ENCODE measurements around the gene IGSF3. TPM values are rescaled to one million over a fixed set of nuclear protein-coding genes. Genes with fewer than 3 reads are reported as not detected.

The IGSF3 gene
- total and polyA plus RNA-seq, 2 donors from 2014 or later: 12.0 to 38.8 TPM

- no peak overlapping the region for H3K27ac ChIP-seq (ENCODE audit: low read depth in 2 of 2, low read length in 2 of 2)
- TF ChIP-seq CTCF (IDR thresholded peaks at IDR 0.05; ENCODE audit: borderline replicate concordance, extremely low read depth, insufficient read depth): no peak
- H3K4me1 ChIP-seq (ENCODE audit: control insufficient read depth in 2 of 3, insufficient read depth in 2 of 3, low read depth in 1 of 3, low read length in 3 of 3): no peaks in the 10 kb centered on the region
- H3K36me3 ChIP-seq (ENCODE audit: control insufficient read depth in 2 of 3, insufficient read depth in 3 of 3, low read length in 3 of 3): no peaks in the 10 kb centered on the region
- no peak overlapping the region for H3K4me3 ChIP-seq (ENCODE audit: low read length in 3 of 3)
- DNase-seq (no peak), FAIRE-seq (no peak)
- no peak overlapping the region for H3K9ac ChIP-seq (ENCODE audit: low read length in 3 of 3)
- H3K9me3 ChIP-seq (ENCODE audit: control insufficient read depth in 2 of 3, insufficient read depth in 1 of 3, low read length in 3 of 3): no peaks in the 10 kb centered on the region
- intact Hi-C loops (cut with DNase I): no loop called here
- no peaks in the 10 kb centered on the region for H3K27me3 ChIP-seq (ENCODE audit: control insufficient read depth, insufficient read depth, low read length)
Measured at GRCh38 chr1:116690396-116690848, 22.9 kb upstream of the IGSF3 start.

GRCh38 chr1:116686723-116687352 lies 19.3 kb upstream of the IGSF3 start:
- no peak for FAIRE-seq
- Histone ChIP-seq H3K27ac (ENCODE audit: low read depth in 2 of 2, low read length in 2 of 2) (no peak overlapping the region), H3K9me3 (ENCODE audit: control insufficient read depth in 2 of 3, insufficient read depth in 1 of 3, low read length in 3 of 3) (no peaks in the 10 kb centered on the region), H3K27me3 (ENCODE audit: control insufficient read depth, insufficient read depth, low read length) (no peaks in the 10 kb centered on the region), H3K36me3 (ENCODE audit: control insufficient read depth in 2 of 3, insufficient read depth in 3 of 3, low read length in 3 of 3) (no peaks in the 10 kb centered on the region), H3K4me3 (ENCODE audit: low read length in 3 of 3) (no peak overlapping the region), H3K4me1 (ENCODE audit: control insufficient read depth in 2 of 3, insufficient read depth in 2 of 3, low read depth in 1 of 3, low read length in 3 of 3) (no peaks in the 10 kb centered on the region), H3K9ac (ENCODE audit: low read length in 3 of 3) (no peak overlapping the region)
- intact Hi-C loops (cut with DNase I): no loop called here
- TF ChIP-seq CTCF (IDR thresholded peaks at IDR 0.05; ENCODE audit: borderline replicate concordance, extremely low read depth, insufficient read depth): no peak
- no peak for DNase-seq

- no peak overlapping the region for H3K27ac ChIP-seq (ENCODE audit: low read depth in 2 of 2, low read length in 2 of 2)
- no peak overlapping the region for H3K4me3 ChIP-seq (ENCODE audit: low read length in 3 of 3)
- H3K4me1 ChIP-seq (ENCODE audit: control insufficient read depth in 2 of 3, insufficient read depth in 2 of 3, low read depth in 1 of 3, low read length in 3 of 3): no peaks in the 10 kb centered on the region
- no peak for FAIRE-seq
- H3K36me3 ChIP-seq (ENCODE audit: control insufficient read depth in 2 of 3, insufficient read depth in 3 of 3, low read length in 3 of 3): no peaks in the 10 kb centered on the region
- intact Hi-C loops (cut with DNase I): no loop called here
- no peaks in the 10 kb centered on the region for H3K9me3 ChIP-seq (ENCODE audit: control insufficient read depth in 2 of 3, insufficient read depth in 1 of 3, low read length in 3 of 3)
- DNase-seq: no peak
- H3K27me3 ChIP-seq (ENCODE audit: control insufficient read depth, insufficient read depth, low read length): no peaks in the 10 kb centered on the region
- TF ChIP-seq CTCF (IDR thresholded peaks at IDR 0.05; ENCODE audit: borderline replicate concordance, extremely low read depth, insufficient read depth): no peak
- H3K9ac ChIP-seq (ENCODE audit: low read length in 3 of 3): no peak overlapping the region
Measured at GRCh38 chr1:116686175-116686574, 18.6 kb upstream of the IGSF3 start.

GRCh38 chr1:116684575-116684974 lies 17.0 kb upstream of the IGSF3 start:
- H3K4me3 ChIP-seq (ENCODE audit: low read length in 3 of 3): no peak overlapping the region
- DNase-seq (no peak), FAIRE-seq (no peak)
- H3K36me3 ChIP-seq (ENCODE audit: control insufficient read depth in 2 of 3, insufficient read depth in 3 of 3, low read length in 3 of 3): no peaks in the 10 kb centered on the region
- no peak overlapping the region for H3K27ac ChIP-seq (ENCODE audit: low read depth in 2 of 2, low read length in 2 of 2)
- intact Hi-C loops (cut with DNase I): no loop called here
- H3K27me3 ChIP-seq (ENCODE audit: control insufficient read depth, insufficient read depth, low read length): no peaks in the 10 kb centered on the region
- TF ChIP-seq CTCF (IDR thresholded peaks at IDR 0.05; ENCODE audit: borderline replicate concordance, extremely low read depth, insufficient read depth): no peak
- no peaks in the 10 kb centered on the region for H3K9me3 ChIP-seq (ENCODE audit: control insufficient read depth in 2 of 3, insufficient read depth in 1 of 3, low read length in 3 of 3)
- H3K4me1 ChIP-seq (ENCODE audit: control insufficient read depth in 2 of 3, insufficient read depth in 2 of 3, low read depth in 1 of 3, low read length in 3 of 3): no peaks in the 10 kb centered on the region
- no peak overlapping the region for H3K9ac ChIP-seq (ENCODE audit: low read length in 3 of 3)

Data from kidney (tissue), 14 donors.